NCI-H2196 treated with DMSO at 0.1 percent for 48 hours (cell line): ENCODE measurements around the gene B3GALNT2.
"Not testable (repeated sequence)": the region's sequence is repeated elsewhere in the genome, so short reads cannot be mapped to it uniquely, and the experiment has no call there.

Source experiments
- DNase-seq: peaks from one replicate; lab custom pipeline; 2025; ENCODE audit not compliant: unreplicated experiment; lab: John Stamatoyannopoulos, UW

The B3GALNT2 gene

DNA sequence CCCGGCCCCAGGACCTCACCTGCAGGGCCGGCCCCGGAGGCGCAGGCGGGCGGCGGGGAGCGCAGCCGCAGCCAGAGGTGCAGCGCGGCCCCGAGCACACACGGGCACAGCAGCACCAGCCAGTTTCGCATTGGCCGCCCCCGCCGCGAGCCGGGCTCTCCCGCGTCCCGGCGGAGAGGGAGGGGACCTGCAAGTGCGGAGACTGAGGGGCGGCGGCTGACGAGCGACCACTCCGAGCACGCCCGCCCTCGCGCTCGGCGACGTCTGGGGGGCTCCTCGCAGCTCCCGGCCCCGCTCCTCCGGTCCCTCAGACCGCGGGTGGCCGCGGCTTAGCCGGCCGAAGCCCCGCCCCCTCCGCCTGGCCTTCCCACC, at the start of gene B3GALNT2:
Gene B3GALNT2 (minus strand): TSS at position 331 of the 372 bp plus-strand sequence. CDS start 200 bp downstream, at position 131.
- DNase-seq = no peak

DNA sequence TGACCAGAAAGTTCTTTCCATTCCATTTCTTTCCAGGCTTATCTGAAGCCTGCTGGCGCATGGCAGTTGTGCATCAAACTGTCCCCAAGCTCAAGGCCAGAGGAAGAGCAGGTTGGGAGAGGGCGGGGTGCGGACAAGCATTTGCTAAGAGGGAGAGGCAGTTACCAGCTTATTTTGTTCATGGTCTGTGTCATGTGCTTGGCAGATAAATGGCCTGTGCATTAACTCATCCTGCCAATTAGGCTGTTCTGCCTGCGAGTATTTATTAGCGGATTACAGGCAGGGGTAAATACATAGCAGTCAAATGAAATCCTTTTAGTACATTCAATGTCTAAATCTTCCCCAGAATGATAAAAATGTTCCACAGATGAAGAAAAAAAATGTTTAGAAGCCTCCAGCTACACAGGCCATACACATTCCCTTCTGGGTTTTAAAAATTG, 48.9 kb upstream of the B3GALNT2 start:
- DNase-seq = no peak

- DNase-seq = no peak
Measured at GRCh38 chr1:235552146-235552716, 48.0 kb upstream of the B3GALNT2 start.

GRCh38 chr1:235549351-235550139, 45.3 kb upstream of the B3GALNT2 start:
- no peak for DNase-seq

GRCh38 chr1:235546369-235547155, 42.3 kb upstream of the B3GALNT2 start:
- DNase-seq = not testable (repeated sequence)

- DNase-seq = no peak
Measured at GRCh38 chr1:235545292-235545930, 41.2 kb upstream of the B3GALNT2 start.

DNA sequence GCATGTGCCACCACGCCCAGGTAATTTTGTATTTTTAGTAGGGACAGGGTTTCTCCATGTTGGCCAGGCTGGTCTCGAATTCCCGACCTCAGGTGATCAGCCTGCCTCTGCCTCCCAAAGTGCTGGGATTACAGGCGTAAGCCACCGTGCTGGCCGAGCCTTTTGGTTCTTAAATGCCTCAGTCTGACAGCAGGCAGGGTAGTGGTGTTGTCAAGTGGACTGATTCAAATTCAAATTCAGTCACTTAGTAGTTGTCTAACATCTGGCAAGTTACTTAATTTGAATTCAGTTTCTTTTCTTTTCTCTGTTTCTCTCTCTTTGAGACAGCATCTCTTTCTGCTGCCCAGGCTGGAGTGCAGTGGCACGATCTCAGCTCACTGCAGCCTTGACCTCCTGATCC, 38.6 kb upstream of the B3GALNT2 start:
- not testable (repeated sequence) for DNase-seq

GRCh38 chr1:235533476-235534168, 29.4 kb upstream of the B3GALNT2 start:
- DNase-seq = no peak

- no peak for DNase-seq
Measured at GRCh38 chr1:235532360-235532759, 28.1 kb upstream of the B3GALNT2 start.

DNA sequence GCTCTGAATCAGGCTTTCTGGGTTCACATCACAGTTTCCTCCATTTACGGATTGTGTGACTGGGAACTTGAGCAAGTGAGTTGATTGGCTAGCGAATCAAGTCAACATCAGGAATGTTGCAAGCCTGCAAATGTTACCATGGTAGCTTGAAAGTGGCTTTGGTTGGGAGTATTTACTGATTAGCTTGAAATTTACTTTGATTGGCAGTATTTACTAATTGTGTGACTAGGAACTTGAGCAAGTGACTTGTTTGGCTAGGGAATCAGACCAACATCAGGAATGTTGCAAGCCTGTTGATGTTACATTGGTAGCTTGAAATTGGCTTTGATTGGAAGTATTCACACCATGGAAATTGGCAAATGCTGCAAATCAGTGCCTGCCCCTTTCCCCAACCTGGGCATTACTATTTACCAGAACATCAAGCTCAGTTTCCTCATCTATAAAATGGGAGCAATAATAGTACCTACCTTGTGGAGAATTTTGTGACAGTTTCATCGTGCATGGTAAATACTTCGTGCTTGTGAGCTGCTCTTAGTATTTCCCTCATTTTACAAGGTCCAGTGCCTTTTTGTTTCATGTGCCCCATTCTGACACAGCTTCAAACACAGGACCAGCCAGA, 23.1 kb upstream of the B3GALNT2 start:
- no peak for DNase-seq

DNA sequence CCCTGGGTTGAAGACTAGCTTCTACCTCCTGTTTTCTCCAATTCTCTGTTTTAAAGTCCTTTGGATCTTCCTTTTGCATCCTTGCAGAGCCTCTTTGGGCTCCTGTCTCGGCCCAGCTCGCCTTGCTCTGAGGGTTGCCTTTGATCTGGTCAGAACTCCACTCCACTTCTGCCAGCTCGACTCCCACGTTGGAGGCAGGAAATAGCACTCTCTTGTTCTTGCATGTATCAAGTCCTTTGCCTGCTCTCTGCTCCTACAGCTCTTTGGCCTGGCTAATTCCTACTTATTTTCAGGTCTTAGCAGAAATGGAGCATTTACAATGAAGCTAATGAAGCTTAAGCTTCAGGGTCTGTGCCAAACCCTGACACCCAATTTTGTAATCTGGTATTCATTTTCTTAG, 21.1 kb upstream of the B3GALNT2 start:
- no peak for DNase-seq

DNA sequence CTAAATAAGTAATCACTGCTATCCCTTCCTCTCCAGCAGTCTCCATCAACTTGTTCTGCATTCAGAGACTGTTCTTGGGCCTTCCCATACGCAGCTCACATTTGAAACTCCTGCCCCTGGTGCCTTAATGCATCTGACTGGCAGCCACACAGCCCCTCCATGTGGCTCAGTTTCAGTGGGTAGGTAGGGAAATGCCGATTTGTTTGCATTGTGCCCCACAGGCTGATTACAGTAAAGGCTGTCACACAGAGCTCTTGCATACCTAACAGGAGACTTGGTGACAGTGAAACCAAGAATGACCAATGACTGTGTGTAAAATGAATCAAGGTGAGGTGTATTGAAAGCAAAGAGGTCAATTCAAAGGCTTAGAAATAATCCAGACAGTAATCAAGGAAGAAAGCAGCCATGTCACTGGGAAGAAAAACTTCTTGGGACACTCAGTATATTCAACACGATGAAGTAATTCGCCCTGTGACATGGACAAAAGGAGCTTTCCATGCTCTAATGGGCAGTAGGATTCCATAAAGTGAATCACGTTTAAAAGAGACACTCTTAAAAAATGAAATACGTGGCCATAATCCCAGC, 12.7 kb upstream of the B3GALNT2 start:
- DNase-seq = no peak

GRCh38 chr1:235515844-235516512, 11.7 kb upstream of the B3GALNT2 start:
- DNase-seq = no peak

DNA sequence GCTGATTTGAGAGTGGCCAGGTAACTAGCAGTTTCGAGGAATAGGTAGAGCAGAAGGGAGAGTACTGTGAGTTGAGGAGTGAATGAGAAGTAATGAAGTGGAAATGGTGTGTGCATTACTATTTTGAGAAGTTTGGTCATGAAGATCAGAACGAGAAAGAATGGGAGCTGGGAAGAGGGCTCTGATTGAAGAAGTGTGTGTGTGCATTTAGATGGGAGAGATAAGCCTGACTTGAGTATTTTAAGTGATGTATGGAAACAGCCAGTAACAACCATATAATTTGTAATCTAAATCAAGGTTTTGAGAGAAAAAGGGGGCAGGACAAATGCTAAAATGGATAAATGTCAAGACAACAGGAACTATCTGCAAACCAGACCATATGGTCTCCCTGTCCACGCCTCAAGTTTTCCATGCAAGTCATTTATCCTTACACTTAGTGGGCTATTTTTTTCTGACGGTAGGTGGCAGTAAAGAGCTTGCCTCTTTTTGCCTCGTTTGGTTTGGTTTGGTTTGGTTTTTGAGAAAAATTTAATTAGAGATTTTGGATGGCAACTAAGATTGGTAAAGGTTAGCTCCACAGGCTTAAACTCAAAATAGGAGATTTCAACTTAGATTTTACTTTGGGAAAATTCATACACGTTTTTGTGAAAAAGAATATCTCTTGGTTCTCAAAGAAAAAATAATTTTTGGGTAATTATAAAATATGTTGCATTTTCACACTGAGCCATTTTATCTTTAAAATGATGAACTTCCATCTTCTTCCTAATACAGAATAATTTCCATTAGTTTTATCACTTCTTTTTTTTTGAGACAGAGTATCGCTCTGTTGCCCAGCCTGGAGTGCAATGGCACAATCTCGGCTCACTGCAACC, 9.5 kb upstream of the B3GALNT2 start:
- peak; percentile 15 for DNase-seq

DNA sequence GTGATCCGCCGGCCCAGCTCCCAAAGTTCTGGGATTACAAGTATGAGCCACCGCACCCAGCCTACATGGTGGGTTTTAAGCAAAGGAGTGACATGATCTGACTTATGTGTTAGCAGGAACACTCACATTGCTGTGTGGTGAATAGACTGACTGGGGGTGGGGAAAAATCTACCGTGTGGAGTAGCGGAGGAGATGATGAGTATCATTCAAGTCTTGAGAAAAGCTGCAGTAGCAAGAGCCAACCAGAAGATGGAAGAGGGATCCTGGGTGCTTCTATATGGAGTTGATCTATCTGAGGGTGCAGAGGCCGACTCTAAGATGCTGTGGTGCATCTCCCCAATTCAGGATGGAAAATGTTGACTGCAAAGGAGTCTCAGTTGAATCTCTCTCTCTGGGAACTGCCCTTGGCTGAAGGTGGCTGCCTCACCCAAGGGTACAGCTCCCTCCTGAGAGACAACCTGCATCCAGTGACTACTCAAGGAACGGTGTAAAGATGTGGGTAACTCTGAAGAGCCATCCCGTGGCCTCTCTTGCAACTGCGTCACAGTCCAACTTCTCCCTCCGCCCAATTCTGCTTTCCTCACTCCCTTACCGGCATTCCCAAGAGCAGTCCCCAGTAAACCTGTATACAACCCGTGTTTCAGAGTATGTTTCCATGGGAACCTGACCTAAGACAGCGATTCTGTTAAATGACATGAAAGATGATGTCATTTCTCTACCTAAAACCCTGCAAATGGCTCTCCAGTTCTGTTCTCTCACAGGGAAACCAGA, 7.4 kb upstream of the B3GALNT2 start:
- DNase-seq = no peak

DNA sequence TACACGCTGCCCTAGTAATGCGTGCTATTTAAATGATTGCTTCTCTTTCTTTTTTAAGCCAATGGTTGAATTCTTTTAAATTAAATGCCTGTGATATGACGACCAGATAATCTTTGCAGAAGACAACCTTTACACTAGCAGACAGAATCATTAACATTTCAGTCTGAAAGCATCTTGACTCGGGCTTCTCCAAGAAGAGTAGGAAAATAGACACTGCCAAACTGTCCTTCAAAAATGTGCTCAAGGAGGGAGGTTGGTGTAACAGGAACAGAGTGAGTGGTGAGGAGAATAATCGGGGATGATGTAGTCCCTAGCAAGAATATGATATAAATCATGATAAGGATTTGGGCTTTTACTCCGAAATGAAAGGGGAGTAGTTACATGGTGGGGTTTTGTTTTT, 6.6 kb upstream of the B3GALNT2 start:
- no peak for DNase-seq

- no peak for DNase-seq
Measured at GRCh38 chr1:235507623-235508022, 3.4 kb upstream of the B3GALNT2 start.
